Body of pancreas (tissue), 4 donors: ENCODE results near the gene MYO15A. TPM values are rescaled to one million over a fixed set of nuclear protein-coding genes. Genes with fewer than 3 reads are reported as not detected.

Experiments used
- ATAC-seq: fragments of 150-250 bp; one replicate; pipeline ENCODE4 v1.9.1; 2016
- DNase-seq, 4 donors: peaks; one replicate each; pipeline ENCODE4 v3.0.0-alpha.2; 2019
- H3K27ac ChIP-seq, 4 donors: fragments of 200-600 bp; sonication (generic); 1 replicate in 3 of 4; 2 replicates in 1 of 4; pipeline versions ENCODE4 v1.5.1 to v1.6.1; 2016 to 2019; ENCODE audit warnings: mild to moderate bottlenecking in 1 of 4, mixed read lengths in 1 of 4, moderate library complexity in 1 of 4
- H3K27me3 ChIP-seq, 2 donors: fragments of 200-600 bp; sonication (generic); one replicate each; pipeline ENCODE4 v1.6.0; 2016; ENCODE audit warnings: mild to moderate bottlenecking in 1 of 2
- H3K36me3 ChIP-seq, 2 donors: fragments of 200-600 bp; sonication (generic); replicated peaks in 1 of 2; 2 replicates each; pipeline ENCODE4 v1.5.1; 2016; ENCODE audit warnings: low read depth in 2 of 2; ENCODE audit not compliant: insufficient read depth in 1 of 2
- H3K4me1 ChIP-seq: fragments of 200-600 bp; sonication (generic); one replicate; pipeline ENCODE4 v1.6.0; 2016
- H3K4me3 ChIP-seq, 2 donors: fragments of 200-600 bp; sonication (generic); 1 replicate in 1 of 2; 2 replicates in 1 of 2; pipeline ENCODE4 v1.5.1; 2016 to 2019
- H3K9me3 ChIP-seq, 3 donors: fragments of 200-600 bp; sonication (generic); 1 replicate in 2 of 3; 2 replicates in 1 of 3; pipeline ENCODE4 v1.5.1; 2016
- CTCF ChIP-seq, 7 experiments: fragments of 450-650 bp in 4 of 7; fragments of 200-600 bp in 3 of 7; sonication (generic) in 3 of 7; IDR thresholded peaks; one replicate each; pipeline ENCODE4 v1.5.1; 2016 to 2019; ENCODE audit warnings: antibody characterized with exemption in 7 of 7
- POLR2A ChIP-seq, 3 donors: fragments of 450-650 bp; IDR thresholded peaks; one replicate each; pipeline ENCODE4 v1.6.1; 2016; ENCODE audit warnings: antibody characterized with exemption in 3 of 3, mild to moderate bottlenecking in 2 of 3
- WGBS, 2 donors: methylation state at CpG; one replicate each; pipeline ENCODE4 v1.1.5; 2017; 5-methylcytosine and 5-hydroxymethylcytosine counted together
- intact Hi-C: fragments of 100-400 bp; cut with DNase I; formaldehyde crosslinking; loops from one replicate; pipeline ENCODE4 v1.15.1; 2023
- total RNA-seq, 2 donors: library from RNA; depleted of rRNA; stranded (reverse); fragments of >200 nt; gene quantifications; one replicate each; pipeline ENCODE4 v1.1.0, GENCODE V29; 2016

The MYO15A gene
- total RNA-seq, 2 donors from 2014 or later, result under 0.01 to 1.3 TPM

GRCh38 chr17:18225121-18225641 is 116.6 kb downstream of the MYO15A start, which contains the start of gene LLGL1:
Gene LLGL1 (plus strand): TSS chr17:18225635. CDS start chr17:18225683, 48 bp downstream.
- TF ChIP-seq POLR2A (IDR thresholded peaks at IDR 0.05) (no peak), CTCF (IDR thresholded peaks at IDR 0.05) (no peak)
- Histone ChIP-seq H3K27ac (peak within 1 kb of the TSS in 1 of 4 donors; percentile 27), H3K4me1 (peaks cover 14% of the 10 kb centered on the region), H3K9me3 (no peaks in the 10 kb centered on the region), H3K4me3 (peak within 1 kb of the TSS; percentile 21 to 41), H3K36me3 (no peaks in the 10 kb centered on the region), H3K27me3 (no peaks in the 10 kb centered on the region)
- 0 to 3% methylated on average over 12 to 39 of the region's 60 CpGs for WGBS, 2 donors
- intact Hi-C loops, result no loop called here
- peak; percentile 99 for ATAC-seq
- DNase-seq, result peak; percentile 96 to 97 (median 97)

GRCh38 chr17:18225642-18226283 is 117.2 kb downstream of the MYO15A start:
- DNase-seq, result no peak
- Histone ChIP-seq H3K9me3 (no peaks in the 10 kb centered on the region), H3K4me1 (peaks cover 14% of the 10 kb centered on the region), H3K36me3 (no peaks in the 10 kb centered on the region), H3K27ac (no peak overlapping the region), H3K4me3 (peak overlapping the region; percentile 21 to 41), H3K27me3 (no peaks in the 10 kb centered on the region)
- TF ChIP-seq CTCF (IDR thresholded peaks at IDR 0.05) (no peak), POLR2A (IDR thresholded peaks at IDR 0.05) (no peak)
- peak; percentile 14 for ATAC-seq
- intact Hi-C loops, result no loop called here
- WGBS, 2 donors, result 0% methylated on average over 6 to 36 of the region's 57 CpGs

GRCh38 chr17:18226284-18226945 is 117.9 kb downstream of the MYO15A start:
- ATAC-seq (no peak), DNase-seq (no peak)
- no peak for TF ChIP-seq POLR2A (IDR thresholded peaks at IDR 0.05)
- TF ChIP-seq CTCF (IDR thresholded peaks at IDR 0.05), result no peak
- Histone ChIP-seq H3K4me1 (peaks cover 14% of the 10 kb centered on the region), H3K36me3 (no peaks in the 10 kb centered on the region), H3K9me3 (no peaks in the 10 kb centered on the region), H3K4me3 (peak overlapping the region; percentile 21 to 41), H3K27ac (no peak overlapping the region), H3K27me3 (no peaks in the 10 kb centered on the region)
- intact Hi-C loops, result no loop called here
- 10 to 28% methylated on average over 5 to 16 of the region's 16 CpGs for WGBS, 2 donors

- no peak for DNase-seq
- TF ChIP-seq POLR2A (IDR thresholded peaks at IDR 0.05) (no peak), CTCF (IDR thresholded peaks at IDR 0.05) (no peak)
Measured at GRCh38 chr17:18227635-18228034, 119.1 kb downstream of the MYO15A start.

More at GRCh38 chr17:18227635-18228034, 119.1 kb downstream of the MYO15A start:
- ATAC-seq, result no peak
- Histone ChIP-seq H3K4me3 (no peak overlapping the region), H3K4me1 (peaks cover 14% of the 10 kb centered on the region), H3K36me3 (no peaks in the 10 kb centered on the region), H3K27ac (no peak overlapping the region), H3K27me3 (no peaks in the 10 kb centered on the region), H3K9me3 (no peaks in the 10 kb centered on the region)
- intact Hi-C loops, result no loop called here
- 98 to 100% methylated on average over 5 of the region's 5 CpGs for WGBS, 2 donors
